Prostate gland (tissue), 2 donors: Measurements from ENCODE around the gene FAM241A.
A peak's percentile ranks its signal among the peaks of the same experiment; 100 is the strongest.

Experiments used
- POLR2A ChIP-seq: fragments of 450-650 bp; IDR thresholded peaks from one replicate; pipeline ENCODE4 v1.6.1; 2016; ENCODE audit warnings: antibody characterized with exemption, mild to moderate bottlenecking
- POLR2AphosphoS5 ChIP-seq: sonication (generic); formaldehyde crosslinking; IDR thresholded peaks from one replicate; pipeline ENCODE4 v1.6.1; 2017; ENCODE audit warnings: antibody characterized with exemption
- TF ChIP-seq, protein P1 (sequence below), 4 experiments: fragments of 200-600 bp in 2 of 4; fragments of 450-650 bp in 2 of 4; sonication (generic) in 2 of 4; IDR thresholded peaks; 1 replicate in 3 of 4; 2 replicates in 1 of 4; pipeline ENCODE4 v1.5.1; 2016 to 2019; ENCODE audit warnings: antibody characterized with exemption in 4 of 4, mild to moderate bottlenecking in 2 of 4, moderate library complexity in 2 of 4

DNA sequence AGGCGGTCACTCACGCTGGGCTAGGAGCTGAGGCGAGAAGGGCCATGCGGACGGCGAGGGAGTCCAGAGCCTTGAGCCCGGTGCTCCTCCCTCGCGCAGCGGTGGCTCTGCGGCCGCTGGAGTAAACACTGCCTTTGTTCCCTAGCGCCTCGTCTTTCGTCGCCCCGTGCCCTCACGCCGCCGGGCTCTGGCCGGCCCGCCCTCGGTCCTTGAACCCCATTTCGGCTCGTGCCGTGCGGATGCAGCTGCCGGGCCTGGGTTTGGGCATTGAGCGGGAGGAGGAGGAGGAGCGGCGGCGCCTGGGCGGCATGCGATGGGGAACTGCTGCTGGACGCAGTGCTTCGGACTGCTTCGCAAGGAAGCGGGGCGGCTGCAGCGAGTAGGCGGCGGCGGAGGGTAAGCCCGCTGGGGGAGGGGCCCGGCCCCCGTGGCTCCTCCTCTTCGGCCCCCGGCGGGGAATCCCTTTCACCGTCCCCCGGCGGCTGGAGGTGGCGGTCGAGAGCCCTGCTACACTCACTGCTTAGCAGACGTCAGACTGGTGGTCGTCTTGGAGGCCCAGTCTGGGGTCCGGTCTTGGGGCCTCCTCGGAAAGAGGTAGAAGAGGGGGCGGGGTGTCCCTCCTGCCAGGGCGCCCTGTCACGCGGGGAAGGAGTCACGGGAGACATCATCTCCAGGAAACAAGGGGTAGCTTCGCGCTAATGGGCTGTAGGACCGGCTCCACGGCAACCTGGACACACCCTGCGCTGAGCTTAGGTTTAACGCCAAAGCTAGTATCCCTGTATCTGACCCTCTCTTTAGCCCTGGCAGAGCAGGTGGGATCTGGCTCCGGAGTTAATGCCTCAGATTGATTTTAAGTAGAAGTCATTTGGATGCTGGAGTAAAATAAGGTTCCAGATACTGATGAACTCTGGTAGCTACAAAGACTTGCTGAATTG, 86.8 kb downstream of the FAM241A start, which contains the start of gene AP1AR:
- TF ChIP-seq, protein P1, sequence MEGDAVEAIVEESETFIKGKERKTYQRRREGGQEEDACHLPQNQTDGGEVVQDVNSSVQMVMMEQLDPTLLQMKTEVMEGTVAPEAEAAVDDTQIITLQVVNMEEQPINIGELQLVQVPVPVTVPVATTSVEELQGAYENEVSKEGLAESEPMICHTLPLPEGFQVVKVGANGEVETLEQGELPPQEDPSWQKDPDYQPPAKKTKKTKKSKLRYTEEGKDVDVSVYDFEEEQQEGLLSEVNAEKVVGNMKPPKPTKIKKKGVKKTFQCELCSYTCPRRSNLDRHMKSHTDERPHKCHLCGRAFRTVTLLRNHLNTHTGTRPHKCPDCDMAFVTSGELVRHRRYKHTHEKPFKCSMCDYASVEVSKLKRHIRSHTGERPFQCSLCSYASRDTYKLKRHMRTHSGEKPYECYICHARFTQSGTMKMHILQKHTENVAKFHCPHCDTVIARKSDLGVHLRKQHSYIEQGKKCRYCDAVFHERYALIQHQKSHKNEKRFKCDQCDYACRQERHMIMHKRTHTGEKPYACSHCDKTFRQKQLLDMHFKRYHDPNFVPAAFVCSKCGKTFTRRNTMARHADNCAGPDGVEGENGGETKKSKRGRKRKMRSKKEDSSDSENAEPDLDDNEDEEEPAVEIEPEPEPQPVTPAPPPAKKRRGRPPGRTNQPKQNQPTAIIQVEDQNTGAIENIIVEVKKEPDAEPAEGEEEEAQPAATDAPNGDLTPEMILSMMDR (IDR thresholded peaks at IDR 0.05): peak in 1 of 4 experiments; percentile 39
- TF ChIP-seq POLR2AphosphoS5 (no peak), POLR2A (peak; percentile 88)
